EL (cell line): Measurements from ENCODE around the gene HHIPL1.

Experiments
- DNase-seq: peaks from one replicate; pipeline ENCODE4 v3.0.0-alpha.2; 2016

The HHIPL1 gene

DNA sequence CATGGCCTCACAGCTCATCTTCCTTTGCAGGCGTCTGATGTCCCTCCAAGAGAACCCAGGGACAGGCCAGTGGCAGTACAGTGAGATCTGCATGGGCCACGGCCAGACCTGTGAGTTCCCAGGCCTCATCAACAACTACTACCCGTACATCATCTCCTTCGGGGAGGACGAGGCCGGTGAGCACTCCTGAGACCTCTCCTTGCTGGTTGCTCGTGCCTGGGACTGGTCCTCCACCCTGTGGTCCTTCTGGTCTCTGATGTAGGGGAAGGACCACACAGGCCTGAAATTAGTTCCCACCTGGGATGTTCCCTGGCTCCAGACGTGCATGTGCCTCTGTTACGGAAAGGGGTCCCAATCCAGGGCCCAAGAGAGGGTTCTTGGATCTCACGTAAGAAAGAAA, 17.9 kb downstream of the HHIPL1 start:
- DNase-seq = no peak

- DNase-seq = no peak
Observed at GRCh38 chr14:99663386-99664057, 18.6 kb downstream of the HHIPL1 start.

GRCh38 chr14:99664058-99664936, 19.4 kb downstream of the HHIPL1 start:
- no peak for DNase-seq

DNA sequence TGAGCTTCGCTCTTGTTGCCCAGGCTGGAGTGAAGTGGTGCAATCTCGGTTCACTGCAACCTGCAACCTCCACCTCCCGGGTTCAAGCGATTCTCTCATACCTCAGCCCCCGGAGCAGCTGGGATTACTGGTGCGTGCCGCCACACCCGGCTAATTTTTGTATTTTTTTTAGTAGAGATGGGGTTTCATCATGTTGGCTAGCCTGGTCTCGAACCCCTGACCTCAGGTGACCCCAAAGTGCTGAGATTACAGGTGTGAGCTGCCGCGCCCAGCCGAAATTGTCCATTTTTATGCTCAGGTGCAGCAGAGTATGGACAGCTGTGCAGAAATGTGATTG, 20.0 kb downstream of the HHIPL1 start:
- DNase-seq = no peak

DNA sequence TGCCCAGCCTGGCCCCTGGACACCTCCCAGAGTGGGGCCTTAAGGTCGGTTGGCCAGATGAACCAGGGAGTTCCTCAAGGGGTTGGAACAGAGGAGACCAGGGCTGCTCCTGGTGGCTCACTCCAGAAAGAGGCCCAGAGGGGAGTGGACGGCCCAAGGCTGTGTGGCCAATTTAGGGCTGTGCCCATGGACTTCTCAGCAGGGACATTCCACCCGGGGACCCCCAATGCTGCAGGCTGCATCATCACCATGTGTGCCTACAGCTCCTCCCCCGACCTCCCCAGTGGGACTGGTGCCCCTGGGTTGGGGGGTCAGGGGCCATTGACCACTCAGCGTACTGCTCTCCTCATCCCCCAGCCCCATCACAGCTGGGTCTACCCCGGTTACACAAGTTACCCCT, 21.6 kb downstream of the HHIPL1 start:
- DNase-seq = no peak

DNA sequence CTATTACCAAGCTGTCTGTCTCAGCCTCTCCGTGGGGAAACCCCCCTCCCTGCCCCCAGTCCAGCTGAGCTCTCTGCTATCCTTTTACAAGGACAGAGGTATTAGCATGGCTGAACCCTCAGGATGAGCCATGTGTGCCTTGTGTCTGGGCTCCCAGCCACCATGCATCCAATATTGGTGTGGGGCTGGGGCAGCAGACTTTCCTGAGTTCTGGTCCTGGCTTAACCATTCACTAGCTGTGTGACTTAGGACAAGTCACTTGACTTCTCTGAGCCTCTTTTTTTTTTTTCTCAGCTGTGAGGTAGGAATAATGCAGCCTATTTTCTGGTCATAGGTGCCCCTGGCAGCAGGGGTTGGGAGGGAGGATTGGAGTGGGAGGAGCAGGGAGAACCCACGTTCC, 22.1 kb downstream of the HHIPL1 start:
- no peak for DNase-seq

DNA sequence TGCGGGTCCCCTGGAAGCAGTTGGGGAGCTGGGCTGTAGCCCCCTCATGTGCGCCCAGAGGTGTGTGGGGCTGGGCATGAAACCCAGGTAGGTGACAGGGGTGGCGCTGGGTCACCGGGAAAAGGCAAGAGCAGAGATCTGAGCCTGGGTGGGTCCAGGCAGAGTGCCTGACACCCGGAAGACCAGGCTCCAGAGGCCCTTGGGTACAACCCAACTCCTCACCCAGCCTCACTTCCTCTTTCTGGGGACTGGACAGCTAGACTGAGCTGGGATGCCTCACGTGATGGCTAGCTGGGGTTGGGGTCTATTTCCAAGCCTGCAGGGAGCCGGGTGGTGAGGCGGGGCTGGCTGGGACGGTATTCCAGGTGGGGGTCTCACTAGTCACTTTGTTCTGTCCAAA, 22.9 kb downstream of the HHIPL1 start:
- no peak for DNase-seq

GRCh38 chr14:99668307-99669295, 23.7 kb downstream of the HHIPL1 start:
- no peak for DNase-seq

- DNase-seq = no peak
Observed at GRCh38 chr14:99670361-99671234, 25.7 kb downstream of the HHIPL1 start.

- DNase-seq = no peak
Observed at GRCh38 chr14:99671235-99672224, 26.6 kb downstream of the HHIPL1 start.

GRCh38 chr14:99672506-99673304, 27.8 kb downstream of the HHIPL1 start:
- no peak for DNase-seq

DNA sequence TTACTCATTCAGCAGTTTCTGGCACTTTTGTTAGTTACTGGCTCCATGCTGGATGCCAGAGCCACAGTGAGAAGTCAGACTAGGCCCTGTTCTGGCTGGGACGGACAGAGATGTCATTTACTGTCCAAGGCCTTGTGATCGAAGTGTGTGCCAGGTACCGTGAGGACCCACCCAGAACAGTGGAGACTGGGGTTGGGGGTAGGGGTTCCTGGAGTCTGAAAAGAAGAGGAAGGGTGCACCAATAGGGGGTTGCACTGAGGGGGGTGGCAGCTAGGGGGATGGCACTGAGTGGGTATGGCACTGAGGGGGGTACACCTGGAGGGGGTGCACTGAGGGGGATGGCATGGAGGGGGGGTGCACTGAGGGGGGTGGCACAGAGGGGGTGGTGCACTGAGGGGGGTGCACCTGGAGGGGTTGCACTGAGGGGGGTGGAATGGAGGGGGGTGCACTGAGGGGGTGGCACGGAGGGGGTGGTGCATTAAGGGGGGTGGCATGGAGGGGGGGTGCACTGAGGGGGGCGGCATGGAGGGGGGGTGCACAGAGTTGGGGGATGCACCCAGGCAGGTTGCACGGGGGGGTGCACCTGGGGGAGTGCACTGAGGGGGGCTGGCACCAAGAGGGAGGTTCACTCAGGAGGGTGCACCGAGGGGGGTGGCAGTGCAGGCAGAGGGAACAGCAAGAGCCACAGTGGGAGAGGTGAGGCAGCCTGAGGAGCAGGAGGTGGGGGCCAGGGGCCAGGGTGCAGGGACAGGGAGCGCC, 28.6 kb downstream of the HHIPL1 start:
- no peak for DNase-seq

DNA sequence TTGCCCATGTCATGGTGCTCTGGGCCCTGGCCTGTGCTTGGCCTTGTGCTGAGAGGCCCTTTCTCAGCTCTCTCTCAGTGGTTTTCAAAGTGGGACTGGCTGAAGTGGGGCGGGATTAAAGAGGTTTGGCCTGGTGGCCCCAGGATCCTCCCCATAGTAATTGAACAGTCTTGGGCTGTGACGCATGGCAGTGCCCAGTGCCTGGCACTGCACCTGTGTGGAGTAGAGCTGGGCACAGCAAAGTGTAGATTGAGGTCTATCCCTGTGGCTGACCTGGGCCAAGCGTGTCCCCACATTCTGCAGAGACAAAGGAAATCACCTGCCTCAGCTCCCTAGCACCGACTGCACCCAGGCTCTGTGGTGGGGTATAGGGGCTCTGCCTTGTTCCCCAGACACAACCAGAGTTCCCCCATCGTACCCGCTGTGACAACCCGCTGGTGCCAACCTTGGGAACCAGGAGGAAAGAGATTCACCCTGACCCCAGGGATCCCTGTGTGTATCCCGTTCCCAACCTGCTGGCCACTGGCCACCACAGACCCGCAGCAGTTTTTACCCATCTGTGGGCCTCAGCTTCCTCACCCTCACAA, 29.2 kb downstream of the HHIPL1 start:
- DNase-seq = no peak

DNA sequence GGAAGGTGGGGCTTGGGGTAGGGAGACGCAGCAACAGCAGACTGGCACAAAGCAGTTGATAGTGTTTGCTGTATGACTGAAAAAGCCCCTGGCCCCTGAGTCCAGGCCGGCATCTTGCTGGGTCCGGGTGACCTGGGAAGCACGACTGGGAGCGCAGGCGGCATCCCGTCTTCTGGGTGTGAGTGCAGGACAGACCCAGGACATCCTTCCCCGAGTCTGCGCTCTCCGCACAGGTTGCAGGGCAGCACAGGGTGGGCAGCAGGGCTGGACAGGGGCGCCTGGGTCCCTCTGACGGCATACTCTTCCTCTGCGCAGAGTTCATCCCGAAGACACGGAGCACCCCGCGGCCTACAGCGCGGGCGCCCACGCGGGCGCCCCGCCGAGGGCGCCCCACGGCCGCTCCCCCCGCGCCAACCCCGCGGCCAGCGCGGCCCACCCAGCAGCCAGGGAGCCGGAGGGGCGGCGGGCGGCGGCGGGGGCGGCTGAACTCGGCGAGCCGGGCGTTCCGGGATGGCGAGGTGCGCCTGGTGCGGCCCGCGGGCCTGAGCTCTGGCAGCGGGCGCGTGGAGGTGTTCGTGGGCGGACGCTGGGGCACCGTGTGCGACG, 29.9 kb downstream of the HHIPL1 start:
- DNase-seq = no peak

- no peak for DNase-seq
Observed at GRCh38 chr14:99675382-99675835, 30.5 kb downstream of the HHIPL1 start.

- no peak for DNase-seq
Observed at GRCh38 chr14:99675951-99676350, 31.0 kb downstream of the HHIPL1 start.

DNA sequence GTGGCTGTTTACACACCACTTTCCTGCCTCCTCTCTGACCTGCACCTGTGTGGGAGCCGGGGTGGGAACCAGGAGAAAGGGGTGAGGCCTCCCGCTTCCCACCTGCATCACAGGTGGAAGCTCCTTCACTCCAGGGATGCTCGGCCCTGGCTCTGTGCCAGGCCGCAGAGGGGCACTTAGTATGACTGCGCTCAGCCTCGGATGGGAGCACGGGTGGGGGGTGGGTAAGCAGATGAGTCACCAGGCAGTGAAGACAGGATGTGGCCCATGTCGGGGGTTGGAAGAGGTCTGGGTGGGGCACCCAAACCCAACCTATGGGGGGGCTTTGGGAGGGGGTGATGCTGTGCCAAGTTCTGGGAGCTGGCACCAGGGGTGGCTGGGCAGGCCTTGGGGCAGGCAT, 31.7 kb downstream of the HHIPL1 start:
- DNase-seq = peak; percentile 39
